Measurements from ENCODE around the gene ADCK2.
"Not testable (repeated sequence)": the region's sequence is repeated elsewhere in the genome, so short reads cannot be mapped to it uniquely, and the experiment has no call there.

ADCK2 gene

GRCh38 chr7:140637400-140637799 is 35.3 kb upstream of the ADCK2 start:
- DNase-seq (ENCODE audit: insufficient read length, low spot score) (no peak), FAIRE-seq (no peak)
- TF ChIP-seq SPI1 (IDR thresholded peaks at IDR 0.05; ENCODE audit: low read depth, low read length) = no peak
- no peak for TF ChIP-seq POLR2A (IDR thresholded peaks at IDR 0.05; ENCODE audit: low read depth, low read length)
- TF ChIP-seq PAX5 (IDR thresholded peaks at IDR 0.05; ENCODE audit: insufficient read depth, low read length, severe bottlenecking) = no peak
- no peak for TF ChIP-seq POU2F2 (IDR thresholded peaks at IDR 0.05; ENCODE audit: low read depth, low read length)
- TF ChIP-seq TAF1 (IDR thresholded peaks at IDR 0.05; ENCODE audit: low read depth, low read length) = no peak
- no peak for TF ChIP-seq POLR2AphosphoS5 (IDR thresholded peaks at IDR 0.05; ENCODE audit: low read depth, low read length)

GRCh38 chr7:140638173-140638791 is 34.5 kb upstream of the ADCK2 start:
- TF ChIP-seq POLR2AphosphoS5 (IDR thresholded peaks at IDR 0.05; ENCODE audit: low read depth, low read length) (no peak), POU2F2 (IDR thresholded peaks at IDR 0.05; ENCODE audit: low read depth, low read length) (no peak), POLR2A (IDR thresholded peaks at IDR 0.05; ENCODE audit: low read depth, low read length) (no peak), SPI1 (IDR thresholded peaks at IDR 0.05; ENCODE audit: low read depth, low read length) (no peak), PAX5 (IDR thresholded peaks at IDR 0.05; ENCODE audit: insufficient read depth, low read length, severe bottlenecking) (no peak), TAF1 (IDR thresholded peaks at IDR 0.05; ENCODE audit: low read depth, low read length) (no peak)
- no peak for FAIRE-seq
- DNase-seq (ENCODE audit: insufficient read length, low spot score) = no peak

GRCh38 chr7:140639366-140640053 is 33.2 kb upstream of the ADCK2 start:
- FAIRE-seq = peak; percentile 59
- no peak for DNase-seq (ENCODE audit: insufficient read length, low spot score)
- no peak for TF ChIP-seq POLR2AphosphoS5 (IDR thresholded peaks at IDR 0.05; ENCODE audit: low read depth, low read length)
- TF ChIP-seq POU2F2 (IDR thresholded peaks at IDR 0.05; ENCODE audit: low read depth, low read length) = no peak
- no peak for TF ChIP-seq TAF1 (IDR thresholded peaks at IDR 0.05; ENCODE audit: low read depth, low read length)
- no peak for TF ChIP-seq POLR2A (IDR thresholded peaks at IDR 0.05; ENCODE audit: low read depth, low read length)
- no peak for TF ChIP-seq PAX5 (IDR thresholded peaks at IDR 0.05; ENCODE audit: insufficient read depth, low read length, severe bottlenecking)
- no peak for TF ChIP-seq SPI1 (IDR thresholded peaks at IDR 0.05; ENCODE audit: low read depth, low read length)

- peak; percentile 50 for FAIRE-seq
- peak; percentile 46 for DNase-seq (ENCODE audit: insufficient read length, low spot score)
- TF ChIP-seq POU2F2 (IDR thresholded peaks at IDR 0.05; ENCODE audit: low read depth, low read length) = no peak
- no peak for TF ChIP-seq POLR2A (IDR thresholded peaks at IDR 0.05; ENCODE audit: low read depth, low read length)
- TF ChIP-seq POLR2AphosphoS5 (IDR thresholded peaks at IDR 0.05; ENCODE audit: low read depth, low read length) = no peak
- no peak for TF ChIP-seq SPI1 (IDR thresholded peaks at IDR 0.05; ENCODE audit: low read depth, low read length)
- TF ChIP-seq PAX5 (IDR thresholded peaks at IDR 0.05; ENCODE audit: insufficient read depth, low read length, severe bottlenecking) = no peak
- no peak for TF ChIP-seq TAF1 (IDR thresholded peaks at IDR 0.05; ENCODE audit: low read depth, low read length)
These were observed 32.6 kb upstream of the ADCK2 start for GRCh38 chr7:140640060-140640637.

GRCh38 chr7:140640727-140641523 is 31.8 kb upstream of the ADCK2 start, which contains the start of gene DENND2A:
Gene DENND2A (minus strand): TSS chr7:140640813. CDS start chr7:140602397, 38,416 bp downstream.
- TF ChIP-seq SPI1 (IDR thresholded peaks at IDR 0.05; ENCODE audit: low read depth, low read length) (no peak), POU2F2 (IDR thresholded peaks at IDR 0.05; ENCODE audit: low read depth, low read length) (no peak), PAX5 (IDR thresholded peaks at IDR 0.05; ENCODE audit: insufficient read depth, low read length, severe bottlenecking) (no peak), TAF1 (IDR thresholded peaks at IDR 0.05; ENCODE audit: low read depth, low read length) (no peak), POLR2AphosphoS5 (IDR thresholded peaks at IDR 0.05; ENCODE audit: low read depth, low read length) (no peak), POLR2A (IDR thresholded peaks at IDR 0.05; ENCODE audit: low read depth, low read length) (no peak)
- DNase-seq (ENCODE audit: insufficient read length, low spot score) (peak; percentile 48), FAIRE-seq (no peak)

GRCh38 chr7:140641524-140642195 is 31.1 kb upstream of the ADCK2 start:
- FAIRE-seq (no peak), DNase-seq (ENCODE audit: insufficient read length, low spot score) (no peak)
- TF ChIP-seq POU2F2 (IDR thresholded peaks at IDR 0.05; ENCODE audit: low read depth, low read length) (no peak), TAF1 (IDR thresholded peaks at IDR 0.05; ENCODE audit: low read depth, low read length) (no peak), POLR2A (IDR thresholded peaks at IDR 0.05; ENCODE audit: low read depth, low read length) (no peak), SPI1 (IDR thresholded peaks at IDR 0.05; ENCODE audit: low read depth, low read length) (no peak), POLR2AphosphoS5 (IDR thresholded peaks at IDR 0.05; ENCODE audit: low read depth, low read length) (no peak), PAX5 (IDR thresholded peaks at IDR 0.05; ENCODE audit: insufficient read depth, low read length, severe bottlenecking) (no peak)

- TF ChIP-seq POLR2AphosphoS5 (IDR thresholded peaks at IDR 0.05; ENCODE audit: low read depth, low read length) (no peak), PAX5 (IDR thresholded peaks at IDR 0.05; ENCODE audit: insufficient read depth, low read length, severe bottlenecking) (no peak), POLR2A (IDR thresholded peaks at IDR 0.05; ENCODE audit: low read depth, low read length) (no peak), POU2F2 (IDR thresholded peaks at IDR 0.05; ENCODE audit: low read depth, low read length) (no peak), TAF1 (IDR thresholded peaks at IDR 0.05; ENCODE audit: low read depth, low read length) (no peak), SPI1 (IDR thresholded peaks at IDR 0.05; ENCODE audit: low read depth, low read length) (no peak)
- no peak for DNase-seq (ENCODE audit: insufficient read length, low spot score)
- no peak for FAIRE-seq
These were observed 29.3 kb upstream of the ADCK2 start for GRCh38 chr7:140643416-140643815.

- not testable (repeated sequence) for FAIRE-seq; DNase-seq (ENCODE audit: insufficient read length, low spot score)
These were observed 28.0 kb upstream of the ADCK2 start for GRCh38 chr7:140644761-140645160.

Data from GM12891 (cell line).